ENCODE data around the gene SYTL2. TPM values are rescaled to one million over a fixed set of nuclear protein-coding genes. Genes with fewer than 3 reads are reported as not detected.

Gene SYTL2
- total and polyA plus RNA-seq, 2 experiments from 2014 or later = 3.4 to 7.2 TPM

DNA sequence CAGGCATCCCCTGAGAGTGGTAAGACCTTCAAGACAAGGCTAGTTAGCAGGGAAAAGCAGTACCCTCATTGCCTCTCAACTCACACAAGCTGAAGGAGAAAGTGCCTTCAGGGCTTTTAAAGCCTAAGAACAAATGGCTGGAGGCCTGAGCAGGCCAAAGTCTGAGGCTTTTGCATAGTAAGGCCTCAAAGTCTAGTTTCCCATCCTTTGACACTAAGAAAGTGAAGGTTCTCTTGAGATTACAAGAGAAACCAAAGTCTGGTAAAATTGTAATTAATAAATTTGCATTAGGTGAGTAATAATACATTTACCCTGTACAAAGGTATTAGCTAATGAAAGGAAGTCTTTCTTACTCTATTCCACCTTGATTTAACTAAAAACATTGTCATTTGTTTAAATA is 78.0 kb downstream of the SYTL2 start (continued):
- TF ChIP-seq, protein P1, sequence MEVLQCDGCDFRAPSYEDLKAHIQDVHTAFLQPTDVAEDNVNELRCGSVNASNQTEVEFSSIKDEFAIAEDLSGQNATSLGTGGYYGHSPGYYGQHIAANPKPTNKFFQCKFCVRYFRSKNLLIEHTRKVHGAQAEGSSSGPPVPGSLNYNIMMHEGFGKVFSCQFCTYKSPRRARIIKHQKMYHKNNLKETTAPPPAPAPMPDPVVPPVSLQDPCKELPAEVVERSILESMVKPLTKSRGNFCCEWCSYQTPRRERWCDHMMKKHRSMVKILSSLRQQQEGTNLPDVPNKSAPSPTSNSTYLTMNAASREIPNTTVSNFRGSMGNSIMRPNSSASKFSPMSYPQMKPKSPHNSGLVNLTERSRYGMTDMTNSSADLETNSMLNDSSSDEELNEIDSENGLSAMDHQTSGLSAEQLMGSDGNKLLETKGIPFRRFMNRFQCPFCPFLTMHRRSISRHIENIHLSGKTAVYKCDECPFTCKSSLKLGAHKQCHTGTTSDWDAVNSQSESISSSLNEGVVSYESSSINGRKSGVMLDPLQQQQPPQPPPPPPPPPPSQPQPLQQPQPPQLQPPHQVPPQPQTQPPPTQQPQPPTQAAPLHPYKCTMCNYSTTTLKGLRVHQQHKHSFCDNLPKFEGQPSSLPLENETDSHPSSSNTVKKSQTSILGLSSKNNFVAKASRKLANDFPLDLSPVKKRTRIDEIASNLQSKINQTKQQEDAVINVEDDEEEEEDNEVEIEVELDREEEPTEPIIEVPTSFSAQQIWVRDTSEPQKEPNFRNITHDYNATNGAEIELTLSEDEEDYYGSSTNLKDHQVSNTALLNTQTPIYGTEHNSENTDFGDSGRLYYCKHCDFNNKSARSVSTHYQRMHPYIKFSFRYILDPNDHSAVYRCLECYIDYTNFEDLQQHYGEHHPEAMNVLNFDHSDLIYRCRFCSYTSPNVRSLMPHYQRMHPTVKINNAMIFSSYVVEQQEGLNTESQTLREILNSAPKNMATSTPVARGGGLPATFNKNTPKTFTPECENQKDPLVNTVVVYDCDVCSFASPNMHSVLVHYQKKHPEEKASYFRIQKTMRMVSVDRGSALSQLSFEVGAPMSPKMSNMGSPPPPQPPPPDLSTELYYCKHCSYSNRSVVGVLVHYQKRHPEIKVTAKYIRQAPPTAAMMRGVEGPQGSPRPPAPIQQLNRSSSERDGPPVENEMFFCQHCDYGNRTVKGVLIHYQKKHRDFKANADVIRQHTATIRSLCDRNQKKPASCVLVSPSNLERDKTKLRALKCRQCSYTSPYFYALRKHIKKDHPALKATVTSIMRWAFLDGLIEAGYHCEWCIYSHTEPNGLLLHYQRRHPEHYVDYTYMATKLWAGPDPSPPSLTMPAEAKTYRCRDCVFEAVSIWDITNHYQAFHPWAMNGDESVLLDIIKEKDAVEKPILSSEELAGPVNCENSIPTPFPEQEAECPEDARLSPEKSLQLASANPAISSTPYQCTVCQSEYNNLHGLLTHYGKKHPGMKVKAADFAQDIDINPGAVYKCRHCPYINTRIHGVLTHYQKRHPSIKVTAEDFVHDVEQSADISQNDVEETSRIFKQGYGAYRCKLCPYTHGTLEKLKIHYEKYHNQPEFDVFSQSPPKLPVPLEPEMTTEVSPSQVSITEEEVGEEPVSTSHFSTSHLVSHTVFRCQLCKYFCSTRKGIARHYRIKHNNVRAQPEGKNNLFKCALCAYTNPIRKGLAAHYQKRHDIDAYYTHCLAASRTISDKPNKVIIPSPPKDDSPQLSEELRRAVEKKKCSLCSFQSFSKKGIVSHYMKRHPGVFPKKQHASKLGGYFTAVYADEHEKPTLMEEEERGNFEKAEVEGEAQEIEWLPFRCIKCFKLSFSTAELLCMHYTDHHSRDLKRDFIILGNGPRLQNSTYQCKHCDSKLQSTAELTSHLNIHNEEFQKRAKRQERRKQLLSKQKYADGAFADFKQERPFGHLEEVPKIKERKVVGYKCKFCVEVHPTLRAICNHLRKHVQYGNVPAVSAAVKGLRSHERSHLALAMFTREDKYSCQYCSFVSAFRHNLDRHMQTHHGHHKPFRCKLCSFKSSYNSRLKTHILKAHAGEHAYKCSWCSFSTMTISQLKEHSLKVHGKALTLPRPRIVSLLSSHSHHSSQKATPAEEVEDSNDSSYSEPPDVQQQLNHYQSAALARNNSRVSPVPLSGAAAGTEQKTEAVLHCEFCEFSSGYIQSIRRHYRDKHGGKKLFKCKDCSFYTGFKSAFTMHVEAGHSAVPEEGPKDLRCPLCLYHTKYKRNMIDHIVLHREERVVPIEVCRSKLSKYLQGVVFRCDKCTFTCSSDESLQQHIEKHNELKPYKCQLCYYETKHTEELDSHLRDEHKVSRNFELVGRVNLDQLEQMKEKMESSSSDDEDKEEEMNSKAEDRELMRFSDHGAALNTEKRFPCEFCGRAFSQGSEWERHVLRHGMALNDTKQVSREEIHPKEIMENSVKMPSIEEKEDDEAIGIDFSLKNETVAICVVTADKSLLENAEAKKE (CRISPR knock-in tag; IDR thresholded peaks at IDR 0.05) = no peak
- TF ChIP-seq POLR2AphosphoS5 (IDR thresholded peaks at IDR 0.05; ENCODE audit: low read depth) (no peak), JUNB (IDR thresholded peaks at IDR 0.05; ENCODE audit: unreplicated experiment) (no peak), NANOG (IDR thresholded peaks at IDR 0.05; ENCODE audit: borderline replicate concordance) (no peak), EZH2phosphoT487 (IDR thresholded peaks at IDR 0.05; ENCODE audit: unreplicated experiment) (no peak), STAT1 (IDR thresholded peaks at IDR 0.05; ENCODE audit: unreplicated experiment) (no peak), CREB1 (CRISPR knock-in tag; IDR thresholded peaks at IDR 0.05; ENCODE audit: low read depth) (no peak), ZNF114 (CRISPR knock-in tag; IDR thresholded peaks at IDR 0.05) (no peak), ZNF331 (CRISPR knock-in tag; IDR thresholded peaks at IDR 0.05; ENCODE audit: low read depth) (no peak)
- TF ChIP-seq, protein P2, sequence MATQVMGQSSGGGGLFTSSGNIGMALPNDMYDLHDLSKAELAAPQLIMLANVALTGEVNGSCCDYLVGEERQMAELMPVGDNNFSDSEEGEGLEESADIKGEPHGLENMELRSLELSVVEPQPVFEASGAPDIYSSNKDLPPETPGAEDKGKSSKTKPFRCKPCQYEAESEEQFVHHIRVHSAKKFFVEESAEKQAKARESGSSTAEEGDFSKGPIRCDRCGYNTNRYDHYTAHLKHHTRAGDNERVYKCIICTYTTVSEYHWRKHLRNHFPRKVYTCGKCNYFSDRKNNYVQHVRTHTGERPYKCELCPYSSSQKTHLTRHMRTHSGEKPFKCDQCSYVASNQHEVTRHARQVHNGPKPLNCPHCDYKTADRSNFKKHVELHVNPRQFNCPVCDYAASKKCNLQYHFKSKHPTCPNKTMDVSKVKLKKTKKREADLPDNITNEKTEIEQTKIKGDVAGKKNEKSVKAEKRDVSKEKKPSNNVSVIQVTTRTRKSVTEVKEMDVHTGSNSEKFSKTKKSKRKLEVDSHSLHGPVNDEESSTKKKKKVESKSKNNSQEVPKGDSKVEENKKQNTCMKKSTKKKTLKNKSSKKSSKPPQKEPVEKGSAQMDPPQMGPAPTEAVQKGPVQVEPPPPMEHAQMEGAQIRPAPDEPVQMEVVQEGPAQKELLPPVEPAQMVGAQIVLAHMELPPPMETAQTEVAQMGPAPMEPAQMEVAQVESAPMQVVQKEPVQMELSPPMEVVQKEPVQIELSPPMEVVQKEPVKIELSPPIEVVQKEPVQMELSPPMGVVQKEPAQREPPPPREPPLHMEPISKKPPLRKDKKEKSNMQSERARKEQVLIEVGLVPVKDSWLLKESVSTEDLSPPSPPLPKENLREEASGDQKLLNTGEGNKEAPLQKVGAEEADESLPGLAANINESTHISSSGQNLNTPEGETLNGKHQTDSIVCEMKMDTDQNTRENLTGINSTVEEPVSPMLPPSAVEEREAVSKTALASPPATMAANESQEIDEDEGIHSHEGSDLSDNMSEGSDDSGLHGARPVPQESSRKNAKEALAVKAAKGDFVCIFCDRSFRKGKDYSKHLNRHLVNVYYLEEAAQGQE (IDR thresholded peaks at IDR 0.05; ENCODE audit: unreplicated experiment) = no peak
- TF ChIP-seq, protein P3, sequence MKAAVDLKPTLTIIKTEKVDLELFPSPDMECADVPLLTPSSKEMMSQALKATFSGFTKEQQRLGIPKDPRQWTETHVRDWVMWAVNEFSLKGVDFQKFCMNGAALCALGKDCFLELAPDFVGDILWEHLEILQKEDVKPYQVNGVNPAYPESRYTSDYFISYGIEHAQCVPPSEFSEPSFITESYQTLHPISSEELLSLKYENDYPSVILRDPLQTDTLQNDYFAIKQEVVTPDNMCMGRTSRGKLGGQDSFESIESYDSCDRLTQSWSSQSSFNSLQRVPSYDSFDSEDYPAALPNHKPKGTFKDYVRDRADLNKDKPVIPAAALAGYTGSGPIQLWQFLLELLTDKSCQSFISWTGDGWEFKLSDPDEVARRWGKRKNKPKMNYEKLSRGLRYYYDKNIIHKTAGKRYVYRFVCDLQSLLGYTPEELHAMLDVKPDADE (IDR thresholded peaks at IDR 0.05) = no peak

All from GM23338 (cell line).